Renal pelvis (tissue), 4 donors: Measurements from ENCODE around the gene MTCL3. TPM values are rescaled to one million over a fixed set of nuclear protein-coding genes. Genes with fewer than 3 reads are reported as not detected.
"Not testable (repeated sequence)": the region's sequence is repeated elsewhere in the genome, so short reads cannot be mapped to it uniquely, and the experiment has no call there.

ENCODE experiments used
- DNase-seq: peaks from one replicate; pipeline ENCODE4 v3.0.0-alpha.2; 2013
- polyA plus RNA-seq, 3 donors: library from polyadenylated mRNA; unstranded; fragments of 120-200 nt; gene quantifications; one replicate each; pipeline ENCODE4 v1.2.1, GENCODE V29; 2013; ENCODE audit not compliant: insufficient read length in 3 of 3

Gene MTCL3

GRCh38 chr6:127428562-127428961 lies 90.6 kb downstream of the MTCL3 start:
- not testable (repeated sequence) for DNase-seq

- no peak for DNase-seq
Measured at GRCh38 chr6:127423921-127424320, 95.2 kb downstream of the MTCL3 start.

Other genes starting within 250 kb of the MTCL3 start
- 10 to 100 TPM; 73.6 to 77.7 (median 77.6) TPM for gene ECHDC1, start 175.7 kb downstream of the MTCL3 start, polyA plus RNA-seq
- 1 to 10 TPM; 2.7 to 3.9 (median 3.1) TPM for gene KIAA0408, start 59.9 kb downstream of the MTCL3 start, polyA plus RNA-seq
- 1 to 10 TPM in 2 of 3 donors, under 1 TPM in 1; 0.52 to 1.5 (median 1.3) TPM for gene C6orf58, start 57.8 kb upstream of the MTCL3 start, polyA plus RNA-seq